ENCODE measurements around the gene FA2H.
A peak's percentile ranks its signal among the peaks of the same experiment; 100 is the strongest.

GRCh38 chr16:74695450-74696422 lies 78.9 kb downstream of the FA2H start:
- TF ChIP-seq CTCF (IDR thresholded peaks at IDR 0.05) (no peak), POLR2AphosphoS5 (IDR thresholded peaks at IDR 0.05) (peak; percentile 32 to 83 (median 69)), POLR2A (IDR thresholded peaks at IDR 0.05) (no peak), EP300 (IDR thresholded peaks at IDR 0.05) (no peak)

Data from sigmoid colon (tissue), 4 donors.